ENCODE measurements around the gene ADAMTS9.

Gene ADAMTS9, protein sequence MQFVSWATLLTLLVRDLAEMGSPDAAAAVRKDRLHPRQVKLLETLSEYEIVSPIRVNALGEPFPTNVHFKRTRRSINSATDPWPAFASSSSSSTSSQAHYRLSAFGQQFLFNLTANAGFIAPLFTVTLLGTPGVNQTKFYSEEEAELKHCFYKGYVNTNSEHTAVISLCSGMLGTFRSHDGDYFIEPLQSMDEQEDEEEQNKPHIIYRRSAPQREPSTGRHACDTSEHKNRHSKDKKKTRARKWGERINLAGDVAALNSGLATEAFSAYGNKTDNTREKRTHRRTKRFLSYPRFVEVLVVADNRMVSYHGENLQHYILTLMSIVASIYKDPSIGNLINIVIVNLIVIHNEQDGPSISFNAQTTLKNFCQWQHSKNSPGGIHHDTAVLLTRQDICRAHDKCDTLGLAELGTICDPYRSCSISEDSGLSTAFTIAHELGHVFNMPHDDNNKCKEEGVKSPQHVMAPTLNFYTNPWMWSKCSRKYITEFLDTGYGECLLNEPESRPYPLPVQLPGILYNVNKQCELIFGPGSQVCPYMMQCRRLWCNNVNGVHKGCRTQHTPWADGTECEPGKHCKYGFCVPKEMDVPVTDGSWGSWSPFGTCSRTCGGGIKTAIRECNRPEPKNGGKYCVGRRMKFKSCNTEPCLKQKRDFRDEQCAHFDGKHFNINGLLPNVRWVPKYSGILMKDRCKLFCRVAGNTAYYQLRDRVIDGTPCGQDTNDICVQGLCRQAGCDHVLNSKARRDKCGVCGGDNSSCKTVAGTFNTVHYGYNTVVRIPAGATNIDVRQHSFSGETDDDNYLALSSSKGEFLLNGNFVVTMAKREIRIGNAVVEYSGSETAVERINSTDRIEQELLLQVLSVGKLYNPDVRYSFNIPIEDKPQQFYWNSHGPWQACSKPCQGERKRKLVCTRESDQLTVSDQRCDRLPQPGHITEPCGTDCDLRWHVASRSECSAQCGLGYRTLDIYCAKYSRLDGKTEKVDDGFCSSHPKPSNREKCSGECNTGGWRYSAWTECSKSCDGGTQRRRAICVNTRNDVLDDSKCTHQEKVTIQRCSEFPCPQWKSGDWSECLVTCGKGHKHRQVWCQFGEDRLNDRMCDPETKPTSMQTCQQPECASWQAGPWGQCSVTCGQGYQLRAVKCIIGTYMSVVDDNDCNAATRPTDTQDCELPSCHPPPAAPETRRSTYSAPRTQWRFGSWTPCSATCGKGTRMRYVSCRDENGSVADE (N-terminal part only)

DNA sequence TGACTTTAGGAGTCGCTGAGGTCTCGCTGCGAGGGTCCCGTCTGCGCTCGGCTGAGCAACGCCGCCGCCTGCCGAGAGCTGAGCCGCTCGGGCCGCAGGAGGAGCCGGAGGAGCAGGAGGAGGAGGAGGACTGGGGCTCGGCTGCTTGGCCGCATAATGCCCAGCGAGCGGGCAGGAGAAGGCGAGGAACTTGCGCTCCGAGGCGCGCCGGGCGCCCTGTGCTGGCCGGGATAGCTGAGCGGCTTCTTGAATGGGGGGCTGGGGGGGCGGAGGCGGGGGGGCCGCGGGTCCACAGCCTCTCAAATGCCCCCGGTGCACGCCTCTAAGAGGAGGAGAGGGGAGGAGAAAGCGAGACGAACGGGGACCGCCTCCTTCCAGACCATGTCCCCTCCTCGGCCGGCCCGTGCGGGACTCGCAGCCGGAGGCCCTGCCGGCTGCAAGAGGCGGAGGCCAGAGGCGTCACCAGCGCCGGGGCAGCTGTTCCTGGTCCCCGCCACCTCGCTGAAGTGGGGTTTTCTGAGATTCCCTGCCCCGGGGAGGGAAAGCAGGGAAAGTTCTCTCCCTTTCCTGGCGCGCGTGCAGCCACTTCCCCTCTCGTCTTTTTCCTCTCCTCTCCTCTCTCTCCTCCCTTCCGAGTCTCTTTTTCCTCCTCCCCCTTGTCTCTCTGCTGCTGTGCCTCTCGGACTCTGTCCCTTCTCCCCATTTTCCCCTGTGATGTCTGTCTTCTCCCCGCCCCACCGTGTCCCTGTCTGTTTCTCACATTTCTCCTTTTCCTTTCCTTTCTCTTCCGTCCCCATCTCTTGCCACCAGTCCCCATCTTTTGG lies at the start of gene ADAMTS9:
Gene ADAMTS9, minus strand, starts transcription at position 220 of the 824 bp plus-strand sequence. CDS start 343 bp downstream, outside the sequence.
- no peak for DNase-seq

DNA sequence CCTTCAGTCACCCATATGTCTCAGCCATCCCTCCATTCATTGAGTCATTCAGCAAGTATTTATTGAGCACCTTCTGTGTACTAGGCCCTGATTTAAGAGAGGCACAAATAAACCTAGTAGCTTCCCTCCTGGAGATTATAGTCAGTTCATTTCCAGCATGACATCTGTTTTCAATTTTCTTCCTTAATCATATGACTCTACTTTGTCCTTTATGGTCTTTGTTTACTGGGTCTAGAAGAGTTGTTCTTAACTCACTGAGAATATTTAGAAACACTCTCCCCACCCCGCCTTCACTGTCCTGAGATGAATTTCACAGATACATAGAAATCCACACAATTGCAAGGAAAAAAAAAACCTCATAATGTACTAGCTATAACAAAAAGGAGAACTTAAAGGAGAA lies 44.8 kb upstream of the ADAMTS9 start:
- DNase-seq = no peak

DNA sequence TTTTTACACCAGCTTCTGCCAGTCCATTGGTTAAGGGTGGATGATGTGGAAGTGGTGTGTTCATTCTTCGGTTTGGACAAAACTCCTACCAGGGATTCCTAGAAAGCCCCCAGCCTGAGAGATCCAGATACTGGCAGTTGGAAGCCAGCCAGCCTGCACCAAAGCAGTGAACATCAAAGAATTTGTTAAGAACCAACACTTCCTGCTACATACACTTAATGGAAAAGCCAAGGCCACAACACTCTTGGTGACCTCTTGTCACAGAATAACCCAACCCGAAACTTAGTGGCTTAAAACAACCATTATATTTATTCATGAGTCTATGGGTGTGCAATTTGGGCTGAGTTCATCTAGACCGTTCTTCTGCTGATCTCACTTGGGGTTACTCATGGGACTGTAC lies 42.9 kb upstream of the ADAMTS9 start:
- DNase-seq = no peak

DNA sequence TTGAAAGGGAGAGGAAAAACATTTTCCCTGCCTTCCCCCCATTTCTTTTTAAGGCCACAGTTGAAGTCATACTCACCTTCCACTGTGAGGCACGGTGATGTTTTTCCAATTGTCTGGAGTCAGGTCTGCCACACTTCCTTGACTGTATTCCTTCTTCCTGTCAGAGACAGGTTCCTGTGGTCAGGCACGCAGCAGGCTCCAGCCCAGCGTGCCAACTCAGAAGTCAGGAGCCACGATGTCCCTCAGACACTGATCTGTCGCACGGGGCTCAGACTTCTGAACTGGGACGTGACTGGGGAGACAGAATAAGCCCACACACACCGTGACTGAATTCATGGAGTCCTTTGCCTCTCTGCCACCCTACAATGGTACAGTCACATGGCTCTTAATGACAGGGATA lies 41.2 kb upstream of the ADAMTS9 start:
- no peak for DNase-seq

DNA sequence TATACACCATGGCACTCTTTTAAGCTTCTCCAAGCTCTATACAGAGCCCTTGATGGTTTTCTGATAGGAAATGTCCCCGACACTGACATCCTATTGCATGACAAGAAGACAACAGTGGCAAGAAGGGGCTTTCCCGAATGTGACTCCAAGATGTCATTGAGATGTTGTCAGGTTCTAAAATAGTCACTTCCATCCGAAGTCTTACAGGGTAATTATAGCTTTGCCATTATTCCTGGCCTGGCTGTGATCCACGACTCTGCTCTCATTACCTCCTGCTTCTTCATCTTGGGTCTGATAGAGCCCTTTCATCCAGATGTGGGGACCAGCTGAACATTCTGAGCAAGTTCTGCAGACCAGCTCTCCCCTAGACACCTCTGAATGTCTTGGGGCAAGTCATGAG lies 40.6 kb upstream of the ADAMTS9 start:
- no peak for DNase-seq

DNA sequence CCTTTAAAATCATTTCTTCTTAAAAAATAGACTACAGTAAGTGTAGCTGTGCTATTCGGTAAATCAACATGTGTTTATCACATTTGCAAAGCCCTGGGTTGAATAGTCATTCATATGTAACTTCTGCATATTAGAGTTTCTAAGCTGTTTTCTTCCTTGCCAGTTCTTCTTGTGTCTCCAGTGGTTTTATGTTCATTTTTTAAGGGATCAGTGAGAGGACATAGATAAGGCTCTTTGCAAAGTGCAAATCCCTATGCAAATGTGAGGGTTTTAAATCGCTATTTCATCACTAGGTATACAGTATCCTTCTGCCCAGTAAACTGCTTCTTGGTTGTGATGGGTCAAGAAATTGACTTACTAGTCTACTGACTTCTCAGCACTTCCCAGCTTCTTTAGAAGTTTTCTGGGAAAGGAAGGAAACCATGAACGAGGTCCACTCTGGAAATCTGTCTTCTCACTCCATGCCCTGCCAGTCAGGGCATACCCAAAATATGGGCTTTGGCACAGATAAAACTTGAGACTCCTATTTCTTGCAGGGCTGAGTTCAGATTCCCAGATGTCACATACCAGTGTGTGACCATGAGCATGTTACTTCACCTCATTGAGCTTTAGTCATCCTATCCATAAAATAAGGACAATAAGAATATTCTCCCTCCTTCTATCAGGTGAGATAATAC lies 38.8 kb upstream of the ADAMTS9 start:
- DNase-seq = no peak

DNA sequence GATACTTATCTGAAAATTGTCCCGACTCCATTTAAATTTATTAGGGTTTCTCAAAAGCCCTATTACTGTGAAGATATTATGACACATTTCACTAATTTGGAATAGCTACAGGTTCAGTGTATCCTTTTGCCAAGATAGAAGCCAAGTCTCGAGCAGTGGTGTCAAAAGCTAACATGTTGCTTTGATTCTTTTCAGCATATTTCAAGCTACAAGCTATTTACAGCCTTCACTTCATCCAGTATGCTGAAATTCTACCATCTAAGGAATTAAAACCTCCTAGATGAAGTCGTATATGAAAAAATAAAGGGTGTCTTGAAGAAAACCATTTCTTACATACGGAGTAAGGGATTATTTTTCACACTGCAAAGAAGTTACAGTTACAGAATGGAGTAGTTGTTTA lies 31.2 kb upstream of the ADAMTS9 start:
- no peak for DNase-seq

DNA sequence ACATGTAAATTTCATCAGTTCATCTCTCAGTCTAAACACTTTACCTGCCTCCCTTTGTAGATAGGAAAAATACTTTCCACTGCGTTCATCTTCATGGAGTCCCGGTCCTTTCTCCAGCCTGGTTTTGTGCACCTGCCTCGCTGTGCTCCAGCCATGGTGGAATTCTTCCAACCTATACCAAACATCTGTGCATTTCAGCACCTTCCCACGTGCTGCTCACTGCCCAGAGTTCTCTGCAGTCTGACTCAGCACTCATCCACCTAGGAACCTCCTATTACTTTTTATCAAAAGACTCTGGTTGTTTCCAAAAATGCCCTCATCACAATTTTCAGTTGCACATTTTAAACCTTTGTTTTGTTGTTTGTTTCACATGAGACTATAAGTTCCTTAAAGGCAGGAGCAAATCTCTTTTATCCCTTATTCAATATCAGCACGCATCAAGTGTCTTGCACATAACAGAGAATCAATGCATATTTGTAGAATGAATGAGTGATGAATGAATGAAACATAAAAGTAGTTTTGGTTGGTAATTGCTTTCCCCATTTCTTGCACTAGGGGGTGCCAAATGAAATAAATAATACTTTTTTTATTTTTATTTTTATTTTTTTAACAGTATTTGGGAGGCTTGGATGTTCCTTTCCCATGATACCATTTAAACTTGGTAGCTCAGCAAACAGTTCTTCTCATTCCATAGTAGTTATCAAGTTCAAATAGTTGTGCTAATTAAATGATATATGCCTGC lies 30.2 kb upstream of the ADAMTS9 start:
- DNase-seq = no peak

DNA sequence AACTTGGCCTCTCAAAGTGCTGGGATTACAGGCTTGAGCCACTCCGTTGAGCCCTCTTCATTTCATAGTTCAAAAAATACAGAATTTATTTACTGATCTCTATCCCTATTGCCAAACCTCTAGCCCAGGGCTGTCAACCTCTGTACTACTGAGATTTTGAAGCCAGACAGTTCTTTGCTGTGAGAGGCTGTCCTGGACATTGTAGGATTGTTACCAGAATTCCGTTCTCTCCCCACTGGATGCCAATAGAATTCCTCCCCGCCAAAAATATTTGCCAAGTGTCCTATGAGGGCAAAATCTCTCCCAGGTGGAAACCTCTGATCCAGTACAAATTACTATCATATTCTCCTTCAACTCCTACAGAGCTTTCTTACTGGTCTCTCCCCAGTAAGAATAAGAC lies 29.6 kb upstream of the ADAMTS9 start:
- no peak for DNase-seq

DNA sequence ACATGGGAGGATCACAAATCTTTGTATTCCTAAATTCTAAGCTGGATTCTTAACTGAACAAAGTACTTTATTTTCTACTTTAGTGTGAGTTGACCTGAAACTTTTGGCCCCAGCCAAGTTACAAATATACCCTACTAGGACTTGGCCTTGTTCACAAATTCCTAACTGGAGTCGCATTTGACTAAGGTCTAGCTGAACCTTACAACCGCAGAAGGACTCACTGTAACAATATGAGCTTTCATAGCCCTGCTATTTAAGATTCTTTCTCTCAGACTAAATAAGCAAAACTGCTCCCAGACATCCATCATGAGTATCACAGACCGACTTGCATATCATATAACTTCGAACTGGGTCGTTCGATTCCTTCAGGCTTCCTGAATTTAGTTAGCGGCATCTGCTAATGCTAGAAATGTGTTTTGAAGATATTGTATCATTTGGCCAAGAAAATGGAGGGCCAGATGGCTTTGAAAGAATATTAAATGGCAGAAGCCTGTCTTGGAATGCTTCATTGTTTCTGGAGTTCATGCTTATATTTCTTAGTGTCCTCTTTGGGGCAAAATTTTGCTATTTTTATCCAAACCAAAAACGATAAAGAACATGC lies 28.4 kb upstream of the ADAMTS9 start:
- no peak for DNase-seq

DNA sequence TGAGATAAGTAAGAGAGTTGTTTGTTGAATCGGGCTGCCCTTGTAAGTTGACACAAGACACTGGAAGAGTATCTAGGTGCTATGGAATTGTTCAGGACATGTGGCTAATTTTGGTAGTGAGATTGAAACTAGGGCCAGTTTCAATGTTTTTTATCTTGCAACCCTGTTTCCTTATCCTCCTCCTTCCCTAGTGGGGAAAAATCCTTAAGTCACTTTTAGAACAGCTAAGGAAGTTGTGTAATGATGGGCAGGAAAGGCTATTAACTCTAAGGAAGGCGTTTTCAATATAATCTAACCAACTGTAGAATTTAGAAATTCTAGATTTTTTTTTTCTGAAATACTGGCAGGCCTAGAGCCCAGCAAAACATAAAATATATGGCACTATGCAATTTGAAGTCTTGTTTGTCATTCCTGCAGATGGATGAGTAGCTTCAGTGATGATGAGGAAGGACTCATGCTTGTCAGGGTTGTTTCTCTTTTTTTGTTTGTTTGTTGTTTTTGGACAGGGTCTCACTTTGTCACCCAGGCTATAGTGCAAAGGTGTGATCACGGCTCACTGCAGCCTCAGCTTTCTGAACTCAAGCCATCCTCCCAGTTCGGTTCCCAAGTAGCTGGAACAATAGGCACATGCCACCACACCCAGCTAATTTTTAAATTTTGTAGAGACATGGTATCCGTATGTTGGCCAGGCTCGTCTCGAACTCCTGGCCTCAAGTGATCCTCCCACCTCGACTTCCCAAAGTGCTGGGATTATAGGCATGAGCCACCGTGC lies 27.6 kb upstream of the ADAMTS9 start:
- DNase-seq = peak; percentile 27 to 28

DNA sequence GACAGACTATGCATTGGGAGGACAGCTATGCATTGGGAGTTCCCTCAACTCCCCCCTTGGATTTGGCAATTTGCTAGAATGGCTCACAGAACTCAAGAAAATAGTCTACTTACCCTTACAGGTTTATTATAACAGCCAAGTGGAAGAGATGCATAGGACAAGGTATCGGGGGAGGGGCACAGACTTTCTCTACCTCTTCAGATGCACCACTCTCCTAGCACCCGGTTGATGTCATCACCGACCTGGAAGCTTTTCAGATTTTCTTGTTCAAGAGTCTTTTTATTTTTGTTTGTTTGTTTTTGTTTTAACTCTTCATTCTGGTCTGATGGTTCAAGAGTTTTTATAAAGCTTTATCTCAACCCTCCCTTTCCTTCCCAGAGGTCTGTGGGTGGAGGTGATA lies 20.7 kb upstream of the ADAMTS9 start:
- no peak for DNase-seq

DNA sequence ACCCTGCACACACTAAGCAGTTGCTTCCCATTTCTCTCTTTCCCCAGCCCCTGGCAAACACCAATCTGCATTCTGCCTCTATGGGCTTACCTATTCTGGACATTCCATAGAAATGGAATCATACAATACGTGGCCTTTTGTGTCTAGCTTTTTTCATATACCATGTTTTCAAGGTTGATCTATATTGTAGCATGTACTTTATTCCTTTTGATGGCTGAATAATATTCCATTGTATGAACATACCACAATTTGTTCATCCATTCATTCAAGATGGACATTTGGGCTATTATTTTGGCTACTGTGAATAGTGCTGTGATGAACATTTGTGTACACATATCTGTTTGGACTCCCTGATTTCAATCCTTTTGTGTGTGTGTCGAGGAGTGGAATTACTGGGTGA lies 18.1 kb upstream of the ADAMTS9 start:
- DNase-seq = no peak

DNA sequence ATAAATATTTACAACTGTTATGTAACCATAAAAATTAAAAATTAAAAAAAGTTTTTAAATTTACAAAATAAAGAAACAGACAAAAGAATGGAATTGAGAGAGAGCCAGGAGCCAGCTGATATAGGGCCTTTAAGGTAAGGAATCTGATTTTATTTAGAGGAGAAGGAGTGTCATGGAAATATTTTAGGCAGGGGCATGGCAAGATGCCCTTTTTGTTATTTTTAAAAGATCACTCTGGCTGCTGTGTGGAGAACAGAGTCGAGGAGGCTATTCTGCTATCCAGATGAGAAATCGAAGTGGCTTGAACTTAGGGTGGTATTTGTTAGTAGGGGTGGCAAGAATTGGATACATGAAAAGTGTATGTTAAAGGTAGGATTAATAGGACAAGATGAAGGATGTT lies 9.1 kb upstream of the ADAMTS9 start:
- DNase-seq = no peak

DNA sequence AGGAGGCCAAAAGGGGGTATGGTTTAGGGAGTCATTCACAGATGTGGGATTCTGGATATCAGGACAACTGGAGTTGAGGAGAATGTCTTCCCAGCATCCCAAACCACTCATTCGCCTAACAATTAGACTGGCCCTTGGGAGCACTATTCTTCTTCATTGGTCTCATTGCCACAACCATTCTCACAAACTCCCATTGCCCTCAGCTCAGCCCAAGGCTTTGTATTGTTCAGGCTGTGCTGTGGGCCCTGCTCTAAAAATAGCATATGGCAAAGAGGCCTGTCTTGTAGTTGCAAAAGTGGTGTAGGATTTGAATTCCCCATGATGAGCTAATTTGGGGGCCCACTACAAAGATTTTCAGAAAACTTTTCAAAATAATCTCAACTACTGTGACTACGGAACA lies 6.3 kb upstream of the ADAMTS9 start:
- no peak for DNase-seq

DNA sequence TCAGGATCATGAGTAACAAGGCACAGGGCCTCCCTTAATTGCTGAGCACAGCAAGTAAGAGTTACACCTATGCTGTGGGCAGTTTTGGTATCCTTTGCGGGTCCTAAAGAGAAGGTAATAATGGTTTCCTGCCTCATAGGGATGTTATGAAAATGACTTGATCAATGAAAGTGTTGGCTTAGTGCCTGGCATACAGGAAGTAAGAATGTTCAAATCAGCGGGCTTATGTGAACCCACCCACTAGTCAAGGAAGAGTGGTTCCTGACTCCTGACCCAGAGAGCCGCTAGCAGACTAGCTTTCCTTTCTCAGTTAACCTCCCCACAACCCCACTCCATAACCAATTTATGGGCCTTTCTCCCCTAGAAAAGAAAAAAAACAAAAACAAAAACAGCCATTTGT lies 5.2 kb upstream of the ADAMTS9 start:
- DNase-seq = no peak

DNA sequence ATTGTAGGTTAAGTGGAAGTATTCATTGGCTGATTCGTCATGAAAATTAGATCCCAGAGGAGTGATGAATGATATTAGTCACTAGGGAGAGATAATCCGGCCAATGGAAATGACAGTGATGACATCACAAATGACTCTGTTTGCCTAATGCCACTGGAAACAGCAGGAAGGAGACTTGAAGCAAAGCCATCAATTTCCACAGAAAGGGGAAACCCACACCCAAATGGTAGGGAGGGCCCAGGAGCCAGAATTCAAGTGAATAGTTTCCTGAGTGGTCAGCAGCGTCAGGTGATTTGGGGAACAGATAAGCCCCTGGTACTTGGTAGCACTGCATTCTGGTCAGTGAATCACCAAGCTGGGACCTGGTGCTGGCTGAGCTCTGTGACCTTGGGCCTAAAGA lies 3.3 kb upstream of the ADAMTS9 start:
- DNase-seq = no peak

DNA sequence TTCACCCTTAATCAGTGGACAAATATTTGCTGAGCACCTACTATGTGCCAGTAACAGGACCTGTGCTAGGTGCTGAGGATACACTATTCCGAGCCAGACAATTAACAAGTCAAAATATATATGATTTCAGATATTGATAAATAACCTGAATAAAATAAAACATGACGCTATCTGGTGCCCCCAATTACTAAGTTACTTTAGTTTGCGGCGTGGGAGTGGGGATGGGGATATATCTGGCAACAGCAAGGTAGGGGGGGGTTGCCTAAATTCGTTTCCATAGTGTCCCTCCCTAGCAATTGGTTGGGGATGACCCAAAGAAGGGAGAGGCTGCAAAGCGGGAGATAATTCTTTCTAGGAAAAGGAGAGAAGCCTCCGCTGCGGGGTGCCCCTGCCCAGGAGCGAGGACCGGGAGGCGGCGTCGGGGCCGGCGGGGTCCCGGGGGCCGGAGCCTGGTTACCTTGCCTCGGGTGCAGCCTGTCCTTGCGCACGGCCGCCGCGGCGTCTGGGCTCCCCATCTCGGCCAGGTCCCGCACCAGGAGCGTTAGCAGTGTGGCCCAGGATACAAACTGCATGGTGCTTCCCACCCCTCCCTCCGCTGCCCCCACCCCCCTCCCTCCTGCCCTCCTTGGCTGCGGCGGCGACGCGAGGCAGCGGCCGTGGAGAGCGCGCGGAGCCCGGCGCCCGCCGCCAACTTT lies 567 bp downstream of the ADAMTS9 start:
- DNase-seq = no peak

DNA sequence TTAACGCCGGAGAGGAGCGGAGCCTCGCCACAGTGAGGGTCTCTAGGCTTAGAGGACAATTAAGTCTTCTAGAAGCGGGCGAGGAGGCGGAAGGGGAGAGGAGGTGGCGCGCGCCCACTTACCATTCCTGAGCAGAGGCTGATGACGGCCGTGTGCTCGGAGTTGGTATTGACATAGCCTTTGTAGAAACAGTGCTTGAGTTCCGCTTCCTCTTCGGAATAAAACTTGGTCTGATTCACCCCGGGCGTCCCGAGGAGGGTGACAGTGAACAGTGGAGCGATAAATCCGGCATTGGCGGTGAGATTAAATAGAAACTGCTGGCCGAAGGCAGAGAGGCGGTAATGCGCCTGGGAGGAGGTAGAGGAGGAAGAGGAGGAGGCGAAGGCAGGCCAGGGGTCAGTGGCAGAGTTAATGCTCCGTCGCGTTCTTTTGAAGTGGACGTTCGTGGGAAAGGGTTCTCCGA lies 1.3 kb downstream of the ADAMTS9 start:
- DNase-seq = no peak
